ENCODE measurements around the gene PLCXD1. TPM values are rescaled to one million over a fixed set of nuclear protein-coding genes. Genes with fewer than 3 reads are reported as not detected.

The PLCXD1 gene
- total and polyA plus RNA-seq, 9 of the 15 experiments (the other 6 are each of a cell fraction or from before 2014, with no cell fraction given), result 6.0 to 60.2 (median 39.5) TPM

GRCh38 chrX:340641-341423 lies 59.7 kb downstream of the PLCXD1 start (continued):
- TF ChIP-seq SMARCC2 (IDR thresholded peaks at IDR 0.05; ENCODE audit: low read depth) (no peak), HDAC2 (IDR thresholded peaks at IDR 0.05) (no peak), ZNF232 (CRISPR knock-in tag; IDR thresholded peaks at IDR 0.05) (no peak), ZFPM2 (CRISPR knock-in tag; IDR thresholded peaks at IDR 0.05) (no peak), ZSCAN32 (CRISPR knock-in tag; IDR thresholded peaks at IDR 0.05) (no peak), GATAD2B (IDR thresholded peaks at IDR 0.05; ENCODE audit: borderline replicate concordance) (no peak), PPARD (CRISPR knock-in tag; IDR thresholded peaks at IDR 0.05) (no peak), MEF2A (IDR thresholded peaks at IDR 0.05; ENCODE audit: control insufficient read depth, low read depth, low read length) (no peak)

GRCh38 chrX:341541-342101 lies 60.4 kb downstream of the PLCXD1 start:
- BruUV-seq (replicated peaks), result no TSS peak
- no peak overlapping the region for H3K9ac ChIP-seq (ENCODE audit: insufficient read depth in 1 of 2, low read depth in 2 of 2, low read length in 2 of 2)
- H2AFZ ChIP-seq (ENCODE audit: low read depth, low read length), result no peak overlapping the region
- ATAC-seq (no peak), FAIRE-seq (no peak), DNase-seq (ENCODE audit: extremely low read depth in 1 of 4, low spot score in 3 of 4) (no peak)
- H3K27me3 ChIP-seq (ENCODE audit: control insufficient read depth in 2 of 2, insufficient read depth in 2 of 2, low read length in 2 of 2), result no peaks in the 10 kb centered on the region
- no peaks in the 10 kb centered on the region for H4K20me1 ChIP-seq (replicated peaks; ENCODE audit: control insufficient read depth, insufficient read depth, low read length)
- H3K36me3 ChIP-seq (ENCODE audit: control insufficient read depth, insufficient read depth, low read length), result no peaks in the 10 kb centered on the region
- CTCF ChIA-PET (ENCODE audit: low intra/inter-chr PET ratio), result no interaction called here
- no peak overlapping the region for H3K27ac ChIP-seq (ENCODE audit: extremely low read depth, low read depth, low read length)
- H3K9me3 ChIP-seq (replicated peaks; ENCODE audit: control insufficient read depth, insufficient read depth, low read depth, low read length), result no peaks in the 10 kb centered on the region
- POLR2A ChIA-PET, result no interaction called here
- H3K4me1 ChIP-seq (replicated peaks in 1 of 2; ENCODE audit: control insufficient read depth in 2 of 2, insufficient read depth in 2 of 2, low read length in 2 of 2), result peaks cover 0 to 3% of the 10 kb centered on the region in 2 experiments; a peak in 2 of 5 replicates
- intact Hi-C loops (cut with micrococcal nuclease) (no loop called here), in situ Hi-C loops (cut with MboI) (no loop called here)
- H3K9me1 ChIP-seq (ENCODE audit: control insufficient read depth, insufficient read depth, low read length), result no peaks in the 10 kb centered on the region
- H3K4me3 ChIP-seq, result no peak overlapping the region
- 95% methylated on average over 8 of the region's 36 CpGs for WGBS (ENCODE audit: insufficient coverage, low coverage, missing lambda C conversion rate)
- no peaks in the 10 kb centered on the region for H3K79me2 ChIP-seq (ENCODE audit: control insufficient read depth, insufficient read depth, low read length)
- no peak overlapping the region for H3K4me2 ChIP-seq (ENCODE audit: insufficient read depth, low read length)
- no peak for TF ChIP-seq ZNF239 (CRISPR knock-in tag; IDR thresholded peaks at IDR 0.05)
- TF ChIP-seq LEF1 (IDR thresholded peaks at IDR 0.05), result no peak
- TF ChIP-seq NR4A1 (CRISPR knock-in tag; IDR thresholded peaks at IDR 0.05), result no peak
- TF ChIP-seq NR4A1 (tag; IDR thresholded peaks at IDR 0.05), result no peak
- TF ChIP-seq SPI1 (IDR thresholded peaks at IDR 0.05; ENCODE audit: borderline replicate concordance, low read depth, low read length), result no peak
- no peak for TF ChIP-seq RBM15 (IDR thresholded peaks at IDR 0.05; ENCODE audit: insufficient read depth, low read length)
- TF ChIP-seq THRB (CRISPR knock-in tag; conservative IDR thresholded peaks at IDR 0.05), result no peak
- no peak for TF ChIP-seq DNMT1 (IDR thresholded peaks at IDR 0.05)
- no peak for TF ChIP-seq ZNF140 (CRISPR knock-in tag; IDR thresholded peaks at IDR 0.05)
- TF ChIP-seq FOXA3 (CRISPR knock-in tag; conservative IDR thresholded peaks at IDR 0.05 in 1 of 2, IDR thresholded peaks at IDR 0.05 in 1 of 2), result no peak
